Aorta (tissue), 5 donors: ENCODE measurements around the gene DBI. TPM values are rescaled to one million over a fixed set of nuclear protein-coding genes. Genes with fewer than 3 reads are reported as not detected.

Experiments used
- ATAC-seq: fragments of 200-7000 bp; cut with Tn5 transposase; one replicate; pipeline ENCODE4 v1.9.1; 2022; ENCODE audit warnings: moderate library complexity; ENCODE audit not compliant: low FRiP score
- DNase-seq, 2 donors: peaks; one replicate each; pipeline ENCODE4 v3.0.0-alpha.2; 2020
- H3K27ac ChIP-seq, 2 donors: one replicate each; pipeline ENCODE4 v1.5.1; 2013; ENCODE audit warnings: low read length in 2 of 2, mild to moderate bottlenecking in 2 of 2, moderate library complexity in 2 of 2, control low read depth in 1 of 2, inconsistent platforms in 1 of 2, low read depth in 1 of 2
- H3K27me3 ChIP-seq, 2 donors: one replicate each; pipeline ENCODE4 v1.6.1; 2013; ENCODE audit warnings: control low read depth in 1 of 2, low read length in 1 of 2, mild to moderate bottlenecking in 1 of 2, moderate library complexity in 1 of 2; ENCODE audit not compliant: insufficient read depth in 2 of 2, control insufficient read depth in 1 of 2
- H3K36me3 ChIP-seq, 2 donors: one replicate each; pipeline ENCODE4 v1.6.1; 2013; ENCODE audit warnings: control low read depth in 1 of 2, low read length in 1 of 2, mild to moderate bottlenecking in 1 of 2; ENCODE audit not compliant: insufficient read depth in 2 of 2, control insufficient read depth in 1 of 2
- H3K4me1 ChIP-seq, 2 donors: one replicate each; pipeline ENCODE4 v1.6.1; 2013; ENCODE audit warnings: low read length in 2 of 2, control low read depth in 1 of 2, mild to moderate bottlenecking in 1 of 2, moderate library complexity in 1 of 2; ENCODE audit not compliant: insufficient read depth in 2 of 2, control insufficient read depth in 1 of 2
- H3K4me3 ChIP-seq, 2 donors: one replicate each; pipeline ENCODE4 v1.5.1; 2013; ENCODE audit warnings: low read length in 2 of 2, control low read depth in 1 of 2, mild to moderate bottlenecking in 1 of 2
- H3K9me3 ChIP-seq: one replicate; pipeline ENCODE4 v1.6.1; 2013; ENCODE audit warnings: mild to moderate bottlenecking, low read length; ENCODE audit not compliant: control insufficient read depth
- WGBS, 2 donors: extraction: QIAGEN DNeasy Blood & Tissue Kit; methylation state at CpG; one replicate each; pipeline ENCODE4 v1.1.7; 2013; 5-methylcytosine and 5-hydroxymethylcytosine counted together
- intact Hi-C, 2 donors: fragments of 100-400 bp; cut with DNase I; formaldehyde crosslinking; loops; one replicate each; pipeline versions ENCODE4 v1.14.2 to v1.15.0; 2022
- polyA plus RNA-seq, 2 donors: library from polyadenylated mRNA; stranded (reverse); fragments of 200-250 nt; gene quantifications; one replicate each; pipeline ENCODE4 v1.2.3, GENCODE V29; 2013
- total RNA-seq, 2 donors: library from RNA; stranded (reverse); fragmentation: NEBNext Ultra II Directional; extraction: Animal tissue kit (Norgen Biotek cat#: 25700); gene quantifications; one replicate each; pipeline ENCODE4 v1.2.1, GENCODE V29; 2021
- donor health status: healthy with polysubstance abuse.
- donor health status: Bipolar disorder and iron deficiency.
- donor health status: DM: no; HTN: no; CAD: no.
- donor health status: DM: no; HTN: no; CAD: no.
- donor health status: DM: yes; HTN: yes; CAD: no.

Gene DBI
- total and polyA plus RNA-seq, 4 donors: 60.1 to 463 (median 121) TPM

DNA sequence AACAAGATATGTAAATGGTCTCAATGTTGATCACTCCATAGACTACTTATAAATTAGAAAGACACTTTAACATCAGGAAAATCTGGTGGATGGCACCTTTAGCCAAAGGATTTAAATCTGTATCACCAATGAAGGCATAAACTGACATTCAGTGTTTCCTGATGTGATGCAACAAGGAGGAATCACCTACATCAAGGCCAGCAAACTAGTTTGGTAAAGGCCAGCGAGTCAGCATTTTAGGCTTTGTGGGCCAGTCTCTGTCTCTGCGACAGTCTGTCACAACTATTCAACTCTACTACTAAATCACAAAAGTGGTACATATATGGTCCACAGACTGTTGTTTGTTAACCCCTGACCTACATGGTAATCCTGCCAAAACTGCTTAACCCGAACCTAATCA is 33.4 kb upstream of the DBI start:
- no peaks in the 10 kb centered on the region for H3K27me3 ChIP-seq
- H3K36me3 ChIP-seq: peaks cover 0 to 2% of the 10 kb centered on the region in 2 donors
- 92 to 93% methylated on average over 3 of the region's 3 CpGs for WGBS, 2 donors
- H3K9me3 ChIP-seq: no peaks in the 10 kb centered on the region
- no peak overlapping the region for H3K4me3 ChIP-seq
- ATAC-seq (no peak), DNase-seq (no peak)
- no peaks in the 10 kb centered on the region for H3K4me1 ChIP-seq
- intact Hi-C loops: no loop called here
- H3K27ac ChIP-seq: no peak overlapping the region

DNA sequence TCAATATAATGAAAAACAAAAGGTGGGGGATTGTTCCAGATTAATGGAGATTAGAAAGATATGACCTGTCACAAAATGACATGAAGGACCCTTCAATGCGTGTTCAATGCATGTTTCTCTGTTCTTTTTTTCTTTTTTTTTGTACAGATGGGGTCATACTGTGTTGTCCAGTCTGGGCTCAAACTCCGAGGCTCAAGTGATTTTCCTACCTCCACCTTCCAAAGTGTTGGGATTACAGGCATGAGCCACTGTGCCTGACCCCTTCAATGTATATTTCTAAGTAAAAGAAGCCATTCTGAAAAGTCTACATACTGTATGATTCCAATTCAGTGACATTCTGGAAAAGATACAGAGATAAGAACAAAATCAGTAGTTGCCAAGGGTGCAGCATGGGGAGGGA is 32.9 kb upstream of the DBI start:
- DNase-seq: no peak
- WGBS, 2 donors: 97 to 98% methylated on average over 2 of the region's 2 CpGs
- H3K4me3 ChIP-seq: no peak overlapping the region
- no peak overlapping the region for H3K27ac ChIP-seq
- intact Hi-C loops: no loop called here
- H3K4me1 ChIP-seq: no peaks in the 10 kb centered on the region
- no peaks in the 10 kb centered on the region for H3K27me3 ChIP-seq
- ATAC-seq: no peak
- peaks cover 0 to 2% of the 10 kb centered on the region in 2 donors for H3K36me3 ChIP-seq
- no peaks in the 10 kb centered on the region for H3K9me3 ChIP-seq

DNA sequence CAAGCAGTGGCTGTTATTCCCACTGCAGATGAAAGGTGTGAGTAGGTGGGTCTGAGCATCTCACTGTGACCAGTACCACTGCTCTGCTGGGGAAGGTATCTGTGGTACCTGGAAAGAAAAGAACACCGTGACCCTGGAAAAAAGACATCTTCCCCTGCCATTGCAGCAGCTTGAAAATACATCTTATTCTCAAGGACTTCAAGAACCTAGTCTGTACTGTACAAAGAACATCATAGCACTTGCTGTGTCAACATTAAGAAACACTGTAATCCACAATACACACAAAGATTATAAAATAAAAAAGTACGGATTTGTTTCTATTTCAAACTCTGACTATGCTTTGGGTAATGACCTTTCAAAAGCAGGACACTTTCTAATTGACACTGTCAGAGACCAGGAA is 29.0 kb upstream of the DBI start:
- Histone ChIP-seq H3K4me3 (no peak overlapping the region), H3K27me3 (no peaks in the 10 kb centered on the region), H3K4me1 (no peaks in the 10 kb centered on the region), H3K36me3 (peaks cover 0 to 2% of the 10 kb centered on the region in 2 donors), H3K27ac (no peak overlapping the region), H3K9me3 (no peaks in the 10 kb centered on the region)
- ATAC-seq (no peak), DNase-seq (no peak)
- 79 to 90% methylated on average over 2 of the region's 2 CpGs for WGBS, 2 donors
- intact Hi-C loops: no loop called here

GRCh38 chr2:119338272-119338671 is 28.5 kb upstream of the DBI start:
- peaks cover 0 to 2% of the 10 kb centered on the region in 2 donors for H3K36me3 ChIP-seq
- no peaks in the 10 kb centered on the region for H3K27me3 ChIP-seq
- no peak for DNase-seq
- no peaks in the 10 kb centered on the region for H3K4me1 ChIP-seq
- no peaks in the 10 kb centered on the region for H3K9me3 ChIP-seq
- ATAC-seq: no peak
- no peak overlapping the region for H3K27ac ChIP-seq
- H3K4me3 ChIP-seq: no peak overlapping the region
- WGBS, 2 donors: 88 to 94% methylated on average over 2 of the region's 2 CpGs
- intact Hi-C loops: no loop called here

DNA sequence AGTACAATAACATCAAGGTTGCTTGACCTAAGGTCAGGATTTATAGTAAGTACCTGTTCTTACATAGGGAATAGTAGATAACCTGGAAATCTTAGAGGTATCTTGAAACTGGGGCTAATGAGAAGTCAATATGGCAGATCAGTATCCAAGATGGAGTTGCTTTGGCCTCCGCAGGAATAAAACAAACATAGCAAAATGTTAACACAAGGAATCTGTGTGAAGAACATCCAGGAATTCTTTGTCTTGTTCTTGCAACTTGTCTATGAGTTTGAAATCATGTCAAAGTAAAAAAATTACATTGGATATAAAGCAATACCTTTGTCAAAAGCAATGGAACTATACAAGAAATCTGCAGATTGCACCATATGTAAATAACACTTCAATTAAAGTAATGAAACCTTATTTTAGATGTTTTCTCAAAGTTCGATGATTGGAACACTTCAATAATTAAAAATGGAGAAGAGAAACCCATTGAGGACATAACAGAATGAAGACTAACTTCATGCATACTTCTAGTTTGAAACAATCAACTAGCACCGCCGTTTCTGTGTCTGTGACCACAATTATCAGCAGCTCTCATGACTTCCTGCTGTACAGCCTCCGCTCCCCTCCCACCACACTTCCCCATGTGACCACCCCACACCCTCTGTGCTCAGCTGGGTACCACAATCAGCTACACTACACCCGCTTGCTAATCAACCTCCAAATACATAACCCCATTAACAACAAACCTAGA is 27.8 kb upstream of the DBI start:
- H3K9me3 ChIP-seq: no peaks in the 10 kb centered on the region
- WGBS, 2 donors: 82 to 87% methylated on average over 6 of the region's 6 CpGs
- ATAC-seq: no peak
- H3K36me3 ChIP-seq: peaks cover 0 to 2% of the 10 kb centered on the region in 2 donors
- H3K27ac ChIP-seq: no peak overlapping the region
- no peaks in the 10 kb centered on the region for H3K27me3 ChIP-seq
- H3K4me1 ChIP-seq: no peaks in the 10 kb centered on the region
- DNase-seq: peak in 1 of 2 donors; percentile 61
- intact Hi-C loops: no loop called here
- H3K4me3 ChIP-seq: no peak overlapping the region

- no peaks in the 10 kb centered on the region for H3K9me3 ChIP-seq
- no peaks in the 10 kb centered on the region for H3K27me3 ChIP-seq
- WGBS, 2 donors: 96 to 97% methylated on average over 7 of the region's 7 CpGs
- DNase-seq (no peak), ATAC-seq (no peak)
- no peak overlapping the region for H3K4me3 ChIP-seq
- H3K36me3 ChIP-seq: peaks cover 0 to 2% of the 10 kb centered on the region in 2 donors
- intact Hi-C loops: no loop called here
- no peak overlapping the region for H3K27ac ChIP-seq
- H3K4me1 ChIP-seq: no peaks in the 10 kb centered on the region
Observed at GRCh38 chr2:119339562-119339923, 27.2 kb upstream of the DBI start.

DNA sequence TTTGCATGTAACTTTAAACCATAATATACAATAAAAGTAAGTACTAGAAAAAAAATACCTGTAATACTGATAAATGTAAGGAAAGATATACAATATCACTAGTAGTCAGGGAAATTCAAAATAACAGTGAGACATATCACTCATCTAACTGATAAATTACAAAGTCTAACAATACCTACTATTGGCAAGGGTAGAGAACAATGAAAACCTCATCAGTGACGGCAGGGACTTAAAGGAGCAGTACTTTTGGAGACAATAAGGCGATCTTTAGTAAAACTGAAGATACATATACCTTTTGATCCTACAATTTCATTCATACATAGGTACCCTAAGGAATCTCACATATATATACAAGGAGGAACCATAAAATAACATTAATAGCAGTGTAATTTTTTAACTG is 25.1 kb upstream of the DBI start:
- peaks cover 0 to 2% of the 10 kb centered on the region in 2 donors for H3K36me3 ChIP-seq
- H3K4me1 ChIP-seq: no peaks in the 10 kb centered on the region
- no peak overlapping the region for H3K4me3 ChIP-seq
- no peaks in the 10 kb centered on the region for H3K9me3 ChIP-seq
- DNase-seq (no peak), ATAC-seq (no peak)
- 89 to 94% methylated on average over 2 of the region's 2 CpGs for WGBS, 2 donors
- intact Hi-C loops: no loop called here
- no peak overlapping the region for H3K27ac ChIP-seq
- H3K27me3 ChIP-seq: no peaks in the 10 kb centered on the region

GRCh38 chr2:119349289-119349688 is 17.5 kb upstream of the DBI start:
- DNase-seq (no peak), ATAC-seq (no peak)
- Histone ChIP-seq H3K4me3 (no peak overlapping the region), H3K9me3 (no peaks in the 10 kb centered on the region), H3K27me3 (no peaks in the 10 kb centered on the region), H3K36me3 (no peaks in the 10 kb centered on the region), H3K27ac (no peak overlapping the region), H3K4me1 (no peaks in the 10 kb centered on the region)
- WGBS, 2 donors: 89 to 95% methylated on average over 6 of the region's 6 CpGs
- intact Hi-C loops: no loop called here

DNA sequence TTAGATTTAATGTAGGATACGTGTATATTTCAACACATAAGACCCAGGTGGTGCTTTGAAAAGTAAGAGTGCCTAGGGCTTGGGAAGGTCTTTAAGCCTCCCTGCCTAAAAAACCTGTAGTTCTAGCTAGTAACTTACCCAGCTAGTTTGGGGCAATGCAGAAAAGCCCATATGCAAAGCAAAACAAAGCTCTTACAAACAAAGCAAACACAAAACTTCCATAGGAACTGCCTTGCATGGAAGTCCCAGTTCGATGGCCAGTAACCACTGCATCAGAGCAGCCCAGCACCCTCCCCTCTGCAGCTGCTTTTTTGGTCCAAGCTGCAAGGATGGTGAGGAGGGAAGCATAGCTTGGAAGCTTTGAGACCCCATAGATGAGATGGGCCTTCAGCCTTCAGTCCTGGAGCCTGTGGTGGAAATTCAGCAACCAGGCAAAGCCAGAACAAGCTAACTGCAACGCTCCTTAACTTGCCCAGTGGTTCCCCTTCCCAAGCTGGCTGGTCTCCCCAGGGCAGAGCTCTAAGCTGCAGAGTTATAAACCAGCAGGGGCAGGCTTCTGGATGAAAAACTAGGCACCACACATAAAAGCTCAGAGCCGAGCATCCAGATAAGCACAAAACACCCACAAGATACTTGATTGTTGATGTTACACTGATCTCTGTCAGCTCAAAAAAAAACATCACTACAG is 16.3 kb upstream of the DBI start:
- no peaks in the 10 kb centered on the region for H3K27me3 ChIP-seq
- no peak overlapping the region for H3K4me3 ChIP-seq
- no peaks in the 10 kb centered on the region for H3K9me3 ChIP-seq
- no peaks in the 10 kb centered on the region for H3K4me1 ChIP-seq
- DNase-seq (no peak), ATAC-seq (no peak)
- intact Hi-C loops: no loop called here
- no peak overlapping the region for H3K27ac ChIP-seq
- WGBS, 2 donors: 77 to 81% methylated on average over 4 of the region's 4 CpGs
- no peaks in the 10 kb centered on the region for H3K36me3 ChIP-seq
